ENCODE measurements around the gene CCK. TPM values are rescaled to one million over a fixed set of nuclear protein-coding genes. Genes with fewer than 3 reads are reported as not detected.
A peak's percentile ranks its signal among the peaks of the same experiment; 100 is the strongest.

CCK gene
- total and polyA plus RNA-seq, 8 donors, result 0.87 to 68.3 (median 1.5) TPM; not detected in 5

DNA sequence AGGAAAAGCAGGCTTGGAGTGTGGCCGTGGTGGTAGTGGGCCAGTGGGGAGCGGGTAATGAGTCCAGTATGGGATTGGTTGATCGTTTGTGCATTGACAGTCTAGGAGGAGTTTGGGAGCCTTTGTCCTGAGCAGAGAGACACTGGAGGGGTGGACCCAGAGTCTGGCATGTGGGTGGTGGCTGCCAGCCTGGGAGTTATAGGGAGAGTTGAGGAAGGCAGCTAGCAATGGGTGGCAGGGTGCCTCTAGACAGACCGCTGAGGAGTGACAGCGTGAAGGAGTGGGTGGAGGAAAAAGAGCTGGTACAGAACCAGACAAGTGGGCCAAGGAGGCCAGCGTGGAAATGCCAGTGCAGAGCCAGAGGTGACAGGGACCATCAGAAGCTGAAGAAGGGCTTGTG is 1.9 kb upstream of the CCK start:
- intact Hi-C loops (cut with DNase I; ENCODE audit: low total_unique reads), result no loop called here
- DNase-seq, result no peak
- Histone ChIP-seq H3K27me3 (peaks cover 25 to 80% (median 38%) of the 10 kb centered on the region in 3 donors), H3K4me3 (no peak overlapping the region), H3K9me3 (peaks cover 0 to 27% (median 0%) of the 10 kb centered on the region in 4 donors), H3K27ac (no peak overlapping the region), H3K36me3 (no peaks in the 10 kb centered on the region), H3K4me1 (peaks cover 5 to 30% (median 20%) of the 10 kb centered on the region in 4 donors)
- no peak for TF ChIP-seq EP300 (IDR thresholded peaks at IDR 0.05)
- no peak for TF ChIP-seq POLR2AphosphoS5 (IDR thresholded peaks at IDR 0.05)
- no peak for TF ChIP-seq POLR2A (IDR thresholded peaks at IDR 0.05)
- TF ChIP-seq, protein P1, sequence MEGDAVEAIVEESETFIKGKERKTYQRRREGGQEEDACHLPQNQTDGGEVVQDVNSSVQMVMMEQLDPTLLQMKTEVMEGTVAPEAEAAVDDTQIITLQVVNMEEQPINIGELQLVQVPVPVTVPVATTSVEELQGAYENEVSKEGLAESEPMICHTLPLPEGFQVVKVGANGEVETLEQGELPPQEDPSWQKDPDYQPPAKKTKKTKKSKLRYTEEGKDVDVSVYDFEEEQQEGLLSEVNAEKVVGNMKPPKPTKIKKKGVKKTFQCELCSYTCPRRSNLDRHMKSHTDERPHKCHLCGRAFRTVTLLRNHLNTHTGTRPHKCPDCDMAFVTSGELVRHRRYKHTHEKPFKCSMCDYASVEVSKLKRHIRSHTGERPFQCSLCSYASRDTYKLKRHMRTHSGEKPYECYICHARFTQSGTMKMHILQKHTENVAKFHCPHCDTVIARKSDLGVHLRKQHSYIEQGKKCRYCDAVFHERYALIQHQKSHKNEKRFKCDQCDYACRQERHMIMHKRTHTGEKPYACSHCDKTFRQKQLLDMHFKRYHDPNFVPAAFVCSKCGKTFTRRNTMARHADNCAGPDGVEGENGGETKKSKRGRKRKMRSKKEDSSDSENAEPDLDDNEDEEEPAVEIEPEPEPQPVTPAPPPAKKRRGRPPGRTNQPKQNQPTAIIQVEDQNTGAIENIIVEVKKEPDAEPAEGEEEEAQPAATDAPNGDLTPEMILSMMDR (IDR thresholded peaks at IDR 0.05), result no peak
- 87 to 91% (median 87%) methylated on average over 6 of the region's 6 CpGs for WGBS, 5 donors

DNA sequence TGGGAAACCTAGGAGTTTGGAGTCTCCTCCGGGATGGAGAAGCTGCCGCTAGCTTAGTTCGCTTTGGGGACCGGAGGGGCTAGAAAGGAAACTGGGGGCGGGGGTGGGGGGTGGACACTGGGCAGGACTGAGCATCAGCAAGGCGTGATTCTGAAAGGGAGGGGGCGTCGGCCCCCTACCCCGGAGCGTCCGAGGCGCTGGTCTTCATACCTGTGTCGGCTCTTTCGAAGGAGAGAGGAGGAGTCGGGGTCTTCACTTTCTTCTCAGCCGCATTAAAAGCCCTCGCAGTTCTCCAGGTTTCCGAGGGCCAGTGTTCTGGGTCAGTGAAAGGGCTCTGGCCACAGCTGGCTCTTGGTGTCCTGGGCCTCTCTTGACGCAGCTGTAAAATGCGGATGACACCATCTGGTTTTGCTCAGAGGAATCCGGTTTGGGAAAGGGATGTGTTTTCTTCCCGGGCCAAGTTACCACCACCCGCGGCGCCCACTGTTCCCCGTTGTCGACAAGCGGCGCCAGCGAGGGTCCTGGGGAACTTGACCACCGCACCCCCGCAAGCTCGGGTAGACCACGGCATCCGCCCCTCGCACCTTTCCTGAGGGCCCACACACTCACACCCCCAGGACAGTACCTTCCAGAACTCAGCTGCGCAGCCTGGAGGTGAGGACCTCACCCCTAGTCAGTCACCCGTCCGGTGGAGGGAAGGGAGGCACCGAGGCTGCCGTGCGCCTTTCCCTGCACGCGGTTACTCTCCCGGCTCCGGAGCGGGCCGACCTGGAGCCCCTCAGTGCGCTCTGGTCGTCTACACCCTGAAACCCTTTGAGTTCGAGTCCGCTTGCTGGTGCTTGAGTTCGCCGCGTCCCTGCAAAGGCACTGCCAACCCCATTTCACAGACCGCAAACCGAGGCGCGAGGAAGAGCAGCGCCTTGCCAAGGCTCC is 660 bp downstream of the CCK start:
- DNase-seq, result peak in 1 of 2 donors; percentile 21
- Histone ChIP-seq H3K4me3 (peak overlapping the region in 2 of 4 donors; percentile 12 to 19), H3K27me3 (peaks cover 25 to 95% (median 40%) of the 10 kb centered on the region in 3 donors), H3K27ac (no peak overlapping the region), H3K4me1 (peaks cover 5 to 30% (median 21%) of the 10 kb centered on the region in 4 donors), H3K9me3 (peaks cover 0 to 11% (median 0%) of the 10 kb centered on the region in 4 donors), H3K36me3 (no peaks in the 10 kb centered on the region)
- WGBS, 5 donors, result 10 to 19% (median 13%) methylated on average over 36 to 60 of the region's 60 CpGs
- intact Hi-C loops (cut with DNase I; ENCODE audit: low total_unique reads), result no loop called here
- TF ChIP-seq POLR2A (IDR thresholded peaks at IDR 0.05) (no peak), POLR2AphosphoS5 (IDR thresholded peaks at IDR 0.05) (no peak), EP300 (IDR thresholded peaks at IDR 0.05) (no peak)
- TF ChIP-seq, protein P1 (IDR thresholded peaks at IDR 0.05), result no peak

DNA sequence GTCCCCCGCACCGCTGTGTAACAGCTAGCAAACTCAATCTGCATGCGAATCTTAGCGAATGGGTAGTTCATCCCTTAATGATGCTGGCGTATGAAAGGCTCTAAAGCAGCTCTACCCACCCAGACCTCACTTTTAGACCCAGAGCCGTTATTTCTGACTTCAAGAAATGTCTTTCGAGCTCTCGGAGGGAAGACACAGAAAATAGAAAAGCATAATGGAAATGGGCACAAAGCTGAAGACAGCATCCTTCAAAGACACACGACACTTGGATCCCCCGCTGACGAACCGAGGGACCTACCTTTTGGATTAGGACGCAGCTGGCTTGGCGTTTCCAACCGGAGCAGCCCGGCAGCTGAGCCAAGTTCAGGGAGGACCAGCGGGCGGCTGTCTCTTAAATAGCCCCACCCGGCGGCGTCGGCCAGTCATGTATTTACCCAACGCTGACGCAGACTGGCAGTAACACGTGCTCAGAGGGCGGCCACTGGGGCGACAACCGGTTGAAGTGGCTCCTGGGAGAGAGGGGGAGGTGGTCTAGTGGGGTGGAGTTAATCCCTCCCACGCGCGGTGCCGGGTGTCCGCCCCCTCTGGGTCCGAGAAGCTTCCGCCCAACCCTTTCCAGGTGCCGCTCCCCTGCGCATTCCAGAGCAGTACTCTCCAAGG is 1.5 kb downstream of the CCK start:
- Histone ChIP-seq H3K27ac (no peak overlapping the region), H3K4me1 (peaks cover 5 to 30% (median 21%) of the 10 kb centered on the region in 4 donors), H3K9me3 (peaks cover 0 to 10% (median 0%) of the 10 kb centered on the region in 4 donors), H3K36me3 (no peaks in the 10 kb centered on the region), H3K27me3 (peaks cover 25 to 99% (median 41%) of the 10 kb centered on the region in 3 donors), H3K4me3 (peak overlapping the region in 3 of 4 donors; percentile 3 to 19 (median 12))
- DNase-seq, result peak; percentile 65 to 76
- intact Hi-C loops (cut with DNase I; ENCODE audit: low total_unique reads), result no loop called here
- WGBS, 5 donors, result 11 to 19% (median 15%) methylated on average over 24 to 37 of the region's 37 CpGs
- TF ChIP-seq POLR2AphosphoS5 (IDR thresholded peaks at IDR 0.05) (no peak), POLR2A (IDR thresholded peaks at IDR 0.05) (no peak), EP300 (IDR thresholded peaks at IDR 0.05) (no peak)
- TF ChIP-seq, protein P1 (IDR thresholded peaks at IDR 0.05), result no peak

All from stomach (tissue), 9 donors.